Measurements from ENCODE around the gene C12orf76.

DNA sequence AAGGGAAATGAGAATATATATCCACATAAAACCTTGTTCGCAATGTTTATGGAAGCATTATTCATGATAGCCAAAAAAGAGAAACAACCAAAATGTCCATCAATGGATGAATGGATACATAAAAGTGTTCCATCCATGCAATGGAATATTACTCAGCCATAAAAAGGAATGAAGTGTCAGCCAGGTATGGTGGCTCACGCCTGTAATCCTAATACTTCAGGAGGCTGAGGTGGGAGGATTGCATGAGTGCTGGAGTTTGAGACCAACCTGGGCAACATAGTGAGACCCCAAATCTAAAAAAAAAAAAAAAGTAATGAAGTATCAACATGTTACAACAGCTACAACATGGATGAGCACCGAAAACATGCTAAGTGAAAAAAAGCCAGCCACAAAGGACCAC is 23.6 kb upstream of the C12orf76 start:
- TF ChIP-seq, protein P1, sequence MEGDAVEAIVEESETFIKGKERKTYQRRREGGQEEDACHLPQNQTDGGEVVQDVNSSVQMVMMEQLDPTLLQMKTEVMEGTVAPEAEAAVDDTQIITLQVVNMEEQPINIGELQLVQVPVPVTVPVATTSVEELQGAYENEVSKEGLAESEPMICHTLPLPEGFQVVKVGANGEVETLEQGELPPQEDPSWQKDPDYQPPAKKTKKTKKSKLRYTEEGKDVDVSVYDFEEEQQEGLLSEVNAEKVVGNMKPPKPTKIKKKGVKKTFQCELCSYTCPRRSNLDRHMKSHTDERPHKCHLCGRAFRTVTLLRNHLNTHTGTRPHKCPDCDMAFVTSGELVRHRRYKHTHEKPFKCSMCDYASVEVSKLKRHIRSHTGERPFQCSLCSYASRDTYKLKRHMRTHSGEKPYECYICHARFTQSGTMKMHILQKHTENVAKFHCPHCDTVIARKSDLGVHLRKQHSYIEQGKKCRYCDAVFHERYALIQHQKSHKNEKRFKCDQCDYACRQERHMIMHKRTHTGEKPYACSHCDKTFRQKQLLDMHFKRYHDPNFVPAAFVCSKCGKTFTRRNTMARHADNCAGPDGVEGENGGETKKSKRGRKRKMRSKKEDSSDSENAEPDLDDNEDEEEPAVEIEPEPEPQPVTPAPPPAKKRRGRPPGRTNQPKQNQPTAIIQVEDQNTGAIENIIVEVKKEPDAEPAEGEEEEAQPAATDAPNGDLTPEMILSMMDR (IDR thresholded peaks at IDR 0.05; ENCODE audit: insufficient read depth, low read length) = no peak
- TF ChIP-seq GABPA (IDR thresholded peaks at IDR 0.05; ENCODE audit: low read depth) (no peak), POLR2AphosphoS5 (IDR thresholded peaks at IDR 0.05; ENCODE audit: low read depth) (no peak), SPI1 (IDR thresholded peaks at IDR 0.05; ENCODE audit: borderline replicate concordance, low read depth) (no peak)
- TF ChIP-seq, protein P2, sequence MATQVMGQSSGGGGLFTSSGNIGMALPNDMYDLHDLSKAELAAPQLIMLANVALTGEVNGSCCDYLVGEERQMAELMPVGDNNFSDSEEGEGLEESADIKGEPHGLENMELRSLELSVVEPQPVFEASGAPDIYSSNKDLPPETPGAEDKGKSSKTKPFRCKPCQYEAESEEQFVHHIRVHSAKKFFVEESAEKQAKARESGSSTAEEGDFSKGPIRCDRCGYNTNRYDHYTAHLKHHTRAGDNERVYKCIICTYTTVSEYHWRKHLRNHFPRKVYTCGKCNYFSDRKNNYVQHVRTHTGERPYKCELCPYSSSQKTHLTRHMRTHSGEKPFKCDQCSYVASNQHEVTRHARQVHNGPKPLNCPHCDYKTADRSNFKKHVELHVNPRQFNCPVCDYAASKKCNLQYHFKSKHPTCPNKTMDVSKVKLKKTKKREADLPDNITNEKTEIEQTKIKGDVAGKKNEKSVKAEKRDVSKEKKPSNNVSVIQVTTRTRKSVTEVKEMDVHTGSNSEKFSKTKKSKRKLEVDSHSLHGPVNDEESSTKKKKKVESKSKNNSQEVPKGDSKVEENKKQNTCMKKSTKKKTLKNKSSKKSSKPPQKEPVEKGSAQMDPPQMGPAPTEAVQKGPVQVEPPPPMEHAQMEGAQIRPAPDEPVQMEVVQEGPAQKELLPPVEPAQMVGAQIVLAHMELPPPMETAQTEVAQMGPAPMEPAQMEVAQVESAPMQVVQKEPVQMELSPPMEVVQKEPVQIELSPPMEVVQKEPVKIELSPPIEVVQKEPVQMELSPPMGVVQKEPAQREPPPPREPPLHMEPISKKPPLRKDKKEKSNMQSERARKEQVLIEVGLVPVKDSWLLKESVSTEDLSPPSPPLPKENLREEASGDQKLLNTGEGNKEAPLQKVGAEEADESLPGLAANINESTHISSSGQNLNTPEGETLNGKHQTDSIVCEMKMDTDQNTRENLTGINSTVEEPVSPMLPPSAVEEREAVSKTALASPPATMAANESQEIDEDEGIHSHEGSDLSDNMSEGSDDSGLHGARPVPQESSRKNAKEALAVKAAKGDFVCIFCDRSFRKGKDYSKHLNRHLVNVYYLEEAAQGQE (IDR thresholded peaks at IDR 0.05; ENCODE audit: insufficient replicate concordance, low read depth) = no peak
